ENCODE data around the gene VASN.

Gene VASN

DNA sequence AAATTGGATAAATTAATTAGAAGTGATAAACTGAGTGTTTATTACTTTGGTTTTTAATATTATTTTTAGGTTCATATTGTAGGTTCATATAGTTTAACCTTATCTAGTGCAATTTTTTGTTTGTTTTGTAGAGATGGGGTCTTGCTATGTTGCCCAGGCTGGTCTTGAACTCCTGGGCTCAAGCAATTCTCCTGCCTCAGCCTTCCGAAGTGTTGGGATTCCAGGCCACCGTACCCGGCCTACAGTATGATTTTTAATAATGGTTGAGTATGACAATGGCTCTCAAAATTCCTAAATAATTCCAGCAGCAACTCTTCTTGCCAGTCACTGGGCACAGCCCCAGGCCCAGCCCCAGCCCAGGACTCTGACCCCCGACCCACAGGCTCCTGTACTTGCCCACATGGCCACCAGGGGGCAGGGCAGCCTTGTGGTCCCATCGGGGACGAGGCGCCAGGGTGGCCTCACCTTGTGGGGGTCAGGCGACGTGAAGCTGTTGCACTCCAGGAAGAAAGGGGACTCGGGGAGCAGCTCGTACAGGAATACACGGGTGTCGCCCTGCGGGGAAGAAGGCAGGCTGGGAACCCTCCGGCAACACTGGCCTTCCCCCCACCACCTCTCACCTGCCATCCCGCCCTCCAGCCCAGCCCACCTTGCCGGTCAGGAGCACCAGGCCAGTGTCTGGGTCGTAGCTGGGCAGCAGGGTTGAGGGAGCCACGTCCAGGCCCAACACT, 12.7 kb upstream of the VASN start:
- DNase-seq (ENCODE audit: low read depth) = no peak
- no peak overlapping the region for H3K4me3 ChIP-seq (ENCODE audit: low read length)
- TF ChIP-seq, protein P1, sequence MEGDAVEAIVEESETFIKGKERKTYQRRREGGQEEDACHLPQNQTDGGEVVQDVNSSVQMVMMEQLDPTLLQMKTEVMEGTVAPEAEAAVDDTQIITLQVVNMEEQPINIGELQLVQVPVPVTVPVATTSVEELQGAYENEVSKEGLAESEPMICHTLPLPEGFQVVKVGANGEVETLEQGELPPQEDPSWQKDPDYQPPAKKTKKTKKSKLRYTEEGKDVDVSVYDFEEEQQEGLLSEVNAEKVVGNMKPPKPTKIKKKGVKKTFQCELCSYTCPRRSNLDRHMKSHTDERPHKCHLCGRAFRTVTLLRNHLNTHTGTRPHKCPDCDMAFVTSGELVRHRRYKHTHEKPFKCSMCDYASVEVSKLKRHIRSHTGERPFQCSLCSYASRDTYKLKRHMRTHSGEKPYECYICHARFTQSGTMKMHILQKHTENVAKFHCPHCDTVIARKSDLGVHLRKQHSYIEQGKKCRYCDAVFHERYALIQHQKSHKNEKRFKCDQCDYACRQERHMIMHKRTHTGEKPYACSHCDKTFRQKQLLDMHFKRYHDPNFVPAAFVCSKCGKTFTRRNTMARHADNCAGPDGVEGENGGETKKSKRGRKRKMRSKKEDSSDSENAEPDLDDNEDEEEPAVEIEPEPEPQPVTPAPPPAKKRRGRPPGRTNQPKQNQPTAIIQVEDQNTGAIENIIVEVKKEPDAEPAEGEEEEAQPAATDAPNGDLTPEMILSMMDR (conservative IDR thresholded peaks at IDR 0.05; ENCODE audit: low read length) = peak; percentile 85

DNA sequence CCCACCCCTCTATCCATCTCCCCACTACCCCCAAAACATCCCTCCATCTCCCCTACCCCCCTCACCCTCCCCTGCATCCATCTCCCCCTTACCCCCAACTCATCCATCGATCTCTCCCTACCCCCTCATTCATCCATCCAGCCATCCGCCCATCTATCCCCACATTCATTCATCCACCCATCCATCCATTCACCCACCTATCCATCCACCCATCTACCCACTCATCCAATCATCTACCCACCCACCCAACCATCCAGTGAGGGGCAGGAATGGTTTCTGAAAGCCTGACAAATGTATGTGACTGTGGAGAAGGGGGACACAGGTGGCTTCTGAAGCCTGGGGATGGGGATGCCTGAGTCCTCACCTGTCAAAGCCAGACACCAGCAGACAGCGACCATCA, 11.7 kb upstream of the VASN start:
- TF ChIP-seq, protein P1 (conservative IDR thresholded peaks at IDR 0.05; ENCODE audit: low read length) = no peak

DNA sequence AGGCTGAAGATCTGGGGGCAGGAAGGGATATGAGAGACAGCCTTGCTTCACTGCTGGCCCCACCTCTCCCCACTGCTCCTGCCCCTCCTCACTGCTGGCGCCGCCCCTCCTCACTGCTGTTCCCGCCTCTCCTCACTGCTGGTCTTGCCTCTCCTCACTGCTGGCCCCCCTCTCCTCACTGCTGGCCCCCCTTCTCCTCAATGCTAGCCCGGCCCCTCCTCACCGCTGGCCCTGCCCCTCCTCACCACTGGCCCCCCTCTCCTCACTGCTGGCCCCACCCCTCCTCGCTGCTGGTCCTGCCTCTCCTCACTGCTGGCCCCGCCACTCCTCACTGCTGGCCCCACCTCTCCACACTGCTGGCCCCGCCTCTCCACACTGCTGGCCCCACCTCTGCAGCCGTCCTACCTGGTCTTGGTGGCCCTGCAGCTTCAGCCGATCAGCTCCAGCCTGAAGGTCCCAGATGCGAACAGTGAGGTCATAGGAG, 11.1 kb upstream of the VASN start:
- H3K4me3 ChIP-seq (ENCODE audit: low read length) = no peak overlapping the region
- TF ChIP-seq, protein P1 (conservative IDR thresholded peaks at IDR 0.05; ENCODE audit: low read length) = no peak
- no peak for DNase-seq (ENCODE audit: low read depth)

More for the DNA sequence above, 11.7 kb upstream of the VASN start:
- DNase-seq (ENCODE audit: low read depth) = no peak
- no peak overlapping the region for H3K4me3 ChIP-seq (ENCODE audit: low read length)

DNA sequence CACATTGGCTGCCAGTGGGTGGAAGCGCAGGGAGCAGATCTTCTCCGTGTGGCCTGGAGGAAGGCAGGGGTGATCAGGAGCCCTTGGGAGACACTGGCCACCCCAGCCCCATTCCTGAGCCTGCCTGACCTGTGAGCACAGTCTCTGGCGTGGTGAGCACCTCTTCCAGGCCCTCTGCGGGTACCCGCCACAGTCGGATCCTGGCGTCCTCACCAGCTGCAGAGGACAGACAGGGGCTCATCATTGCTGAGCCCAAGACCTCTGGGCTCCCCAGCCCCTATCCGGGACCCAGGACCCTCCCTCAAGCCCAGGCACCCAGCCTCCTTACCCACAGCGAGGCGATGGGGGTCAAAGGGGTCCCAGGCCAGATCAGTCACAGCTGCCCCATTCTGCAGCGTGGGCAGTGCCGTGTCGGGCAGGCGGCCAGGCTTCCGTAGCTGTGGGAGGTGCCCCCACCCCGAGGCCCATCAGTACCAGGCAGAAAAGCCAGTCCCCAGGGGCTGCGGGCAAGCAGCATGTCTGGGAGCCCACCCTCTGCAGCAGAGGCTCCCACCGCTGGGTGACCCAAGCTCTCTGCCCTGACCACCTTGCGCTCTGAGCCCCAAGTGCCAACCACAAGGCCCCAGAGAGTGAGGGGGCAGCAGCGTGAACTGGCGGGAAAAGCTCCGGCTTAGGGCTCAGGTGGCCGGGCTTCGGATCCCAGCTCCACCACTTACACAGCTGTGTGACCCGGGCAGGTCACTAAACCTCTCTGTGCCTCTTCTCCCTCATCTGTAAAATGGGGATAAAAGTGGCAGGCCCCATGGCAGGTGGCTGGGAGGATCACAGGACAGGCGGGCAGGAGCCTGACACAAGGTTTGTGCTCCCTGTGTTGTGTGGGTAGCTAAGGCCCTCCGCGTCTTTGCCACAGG, 10.4 kb upstream of the VASN start:
- TF ChIP-seq, protein P1 (conservative IDR thresholded peaks at IDR 0.05; ENCODE audit: low read length) = no peak
- no peak for DNase-seq (ENCODE audit: low read depth)
- no peak overlapping the region for H3K4me3 ChIP-seq (ENCODE audit: low read length)

DNA sequence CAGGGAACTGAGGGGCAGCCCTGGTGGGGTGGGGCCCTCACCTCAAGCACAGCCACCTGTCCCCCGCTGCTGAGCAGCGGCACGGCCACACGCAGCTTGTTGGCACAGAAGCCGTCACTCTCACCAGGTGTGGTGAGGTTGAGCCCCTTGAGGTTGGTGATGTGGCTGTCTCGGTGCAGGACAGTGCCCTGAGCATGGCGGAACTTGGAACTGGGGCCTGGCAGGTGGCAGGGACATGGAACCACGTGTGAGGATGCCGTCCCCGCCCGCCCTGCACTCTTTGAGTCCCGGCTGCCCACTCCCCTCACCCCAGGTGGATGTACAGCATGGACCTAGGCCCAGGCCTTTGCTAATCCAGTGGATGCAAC, 9.7 kb upstream of the VASN start:
- no peak overlapping the region for H3K4me3 ChIP-seq (ENCODE audit: low read length)
- no peak for DNase-seq (ENCODE audit: low read depth)
- TF ChIP-seq, protein P1 (conservative IDR thresholded peaks at IDR 0.05; ENCODE audit: low read length) = no peak

DNA sequence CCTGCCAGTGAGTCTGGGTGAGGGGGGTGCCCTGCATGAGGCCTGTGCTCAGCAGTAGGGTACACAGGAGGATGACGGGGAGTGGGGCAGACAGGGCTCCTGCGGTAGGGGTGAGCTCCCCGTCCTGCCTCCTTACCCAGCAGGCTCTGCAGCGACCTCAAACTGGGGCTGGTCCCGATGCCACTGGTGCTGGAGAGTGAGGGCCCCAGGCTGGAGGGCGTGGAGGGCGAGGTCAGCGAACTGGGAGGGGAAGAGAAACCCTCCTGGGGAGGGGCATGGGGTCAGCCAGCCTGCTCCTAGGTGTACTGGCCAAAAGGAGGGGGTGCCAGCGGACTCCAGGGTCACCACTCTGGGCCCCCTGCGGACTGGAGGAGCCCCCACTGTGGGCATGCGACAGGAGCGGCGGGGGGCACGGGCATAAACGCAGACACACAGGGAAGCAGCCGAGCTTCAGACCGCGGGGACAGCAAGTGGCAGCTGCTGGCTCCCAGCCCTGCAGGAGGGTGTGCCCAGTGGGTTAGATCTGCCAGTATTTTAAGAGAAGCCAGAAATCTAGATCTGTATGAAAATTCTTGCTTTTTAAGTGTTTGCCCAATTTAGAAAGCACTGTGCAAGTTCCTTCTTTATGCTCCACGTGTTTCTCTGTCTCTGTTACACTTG, 9.0 kb upstream of the VASN start:
- DNase-seq (ENCODE audit: low read depth) = no peak
- TF ChIP-seq, protein P1 (conservative IDR thresholded peaks at IDR 0.05; ENCODE audit: low read length) = no peak
- H3K4me3 ChIP-seq (ENCODE audit: low read length) = no peak overlapping the region
